GM12875 (cell line): ENCODE measurements around the gene PIN1.

Experiments
- H3K4me3 ChIP-seq: one replicate; pipeline ENCODE4 v1.5.1; 2011; ENCODE audit warnings: low read depth, low read length, control low read depth
- CTCF ChIP-seq: IDR thresholded peaks from 2 replicates; pipeline ENCODE4 v1.5.1; 2011; ENCODE audit warnings: low read depth, mild to moderate bottlenecking, control low read depth, inconsistent platforms, low read length, moderate library complexity, borderline replicate concordance; ENCODE audit not compliant: insufficient read depth

Gene PIN1

GRCh38 chr19:9871626-9872338, 36.7 kb downstream of the PIN1 start:
- no peak overlapping the region for H3K4me3 ChIP-seq
- TF ChIP-seq CTCF, result no peak

GRCh38 chr19:9872618-9873242, 37.6 kb downstream of the PIN1 start:
- H3K4me3 ChIP-seq, result no peak overlapping the region
- no peak for TF ChIP-seq CTCF

- TF ChIP-seq CTCF, result no peak
- H3K4me3 ChIP-seq, result no peak overlapping the region
These were observed 40.0 kb downstream of the PIN1 start for GRCh38 chr19:9875031-9875627.

GRCh38 chr19:9875796-9876195, 40.7 kb downstream of the PIN1 start:
- no peak overlapping the region for H3K4me3 ChIP-seq
- TF ChIP-seq CTCF, result no peak

- no peak overlapping the region for H3K4me3 ChIP-seq
- TF ChIP-seq CTCF, result no peak
These were observed 42.8 kb downstream of the PIN1 start for GRCh38 chr19:9877780-9878510.

GRCh38 chr19:9878511-9879196, 43.5 kb downstream of the PIN1 start:
- no peak overlapping the region for H3K4me3 ChIP-seq
- no peak for TF ChIP-seq CTCF
